Measurements from ENCODE around the gene SCGN.

The SCGN gene

GRCh38 chr6:25640891-25641290, 11.1 kb upstream of the SCGN start:
- DNase-seq (ENCODE audit: low read depth) = no peak

GRCh38 chr6:25641377-25641776, 10.6 kb upstream of the SCGN start:
- no peak for DNase-seq (ENCODE audit: low read depth)

GRCh38 chr6:25641940-25642666, 9.9 kb upstream of the SCGN start:
- DNase-seq (ENCODE audit: low read depth) = no peak

- DNase-seq (ENCODE audit: low read depth) = no peak
These were observed 9.2 kb upstream of the SCGN start for GRCh38 chr6:25642667-25643328.

- DNase-seq (ENCODE audit: low read depth) = no peak
These were observed 6.1 kb upstream of the SCGN start for GRCh38 chr6:25645916-25646315.

GRCh38 chr6:25649611-25650010, 2.4 kb upstream of the SCGN start:
- no peak for DNase-seq (ENCODE audit: low read depth)

GRCh38 chr6:25655723-25656122, 3.7 kb downstream of the SCGN start:
- DNase-seq (ENCODE audit: low read depth) = no peak

- no peak for DNase-seq (ENCODE audit: low read depth)
These were observed 7.8 kb downstream of the SCGN start for GRCh38 chr6:25659633-25660368.

- DNase-seq (ENCODE audit: low read depth) = peak; percentile 79
These were observed 8.5 kb downstream of the SCGN start for GRCh38 chr6:25660512-25660911.

GRCh38 chr6:25661129-25661779, 9.2 kb downstream of the SCGN start:
- no peak for DNase-seq (ENCODE audit: low read depth)

GRCh38 chr6:25665455-25665854, 13.4 kb downstream of the SCGN start:
- DNase-seq (ENCODE audit: low read depth) = no peak

- no peak for DNase-seq (ENCODE audit: low read depth)
These were observed 17.4 kb downstream of the SCGN start for GRCh38 chr6:25669413-25669812.

GRCh38 chr6:25670208-25670607, 18.2 kb downstream of the SCGN start:
- no peak for DNase-seq (ENCODE audit: low read depth)

- DNase-seq (ENCODE audit: low read depth) = peak; percentile 2
These were observed 18.9 kb downstream of the SCGN start for GRCh38 chr6:25670793-25671513.

GRCh38 chr6:25671652-25672051, 19.6 kb downstream of the SCGN start:
- no peak for DNase-seq (ENCODE audit: low read depth)

GRCh38 chr6:25675167-25675566, 23.2 kb downstream of the SCGN start:
- no peak for DNase-seq (ENCODE audit: low read depth)

GRCh38 chr6:25676775-25677174, 24.8 kb downstream of the SCGN start:
- no peak for DNase-seq (ENCODE audit: low read depth)

- no peak for DNase-seq (ENCODE audit: low read depth)
These were observed 29.8 kb downstream of the SCGN start for GRCh38 chr6:25681848-25682247.

- no peak for DNase-seq (ENCODE audit: low read depth)
These were observed 30.3 kb downstream of the SCGN start for GRCh38 chr6:25682324-25682723.

- DNase-seq (ENCODE audit: low read depth) = no peak
These were observed 32.5 kb downstream of the SCGN start for GRCh38 chr6:25684565-25684964.

- DNase-seq (ENCODE audit: low read depth) = no peak
These were observed 33.2 kb downstream of the SCGN start for GRCh38 chr6:25685251-25685650.

- DNase-seq (ENCODE audit: low read depth) = no peak
These were observed 33.9 kb downstream of the SCGN start for GRCh38 chr6:25685896-25686295.

Data from iris pigment epithelial cell (primary cell).